ENCODE results near the gene OTOP1. TPM values are rescaled to one million over a fixed set of nuclear protein-coding genes. Genes with fewer than 3 reads are reported as not detected.
"Not testable (repeated sequence)": the region's sequence is repeated elsewhere in the genome, so short reads cannot be mapped to it uniquely, and the experiment has no call there.

The OTOP1 gene
- total and polyA plus RNA-seq, 10 of the 15 experiments (the other 5 are each of a cell fraction or from before 2014, with no cell fraction given): not detected

DNA sequence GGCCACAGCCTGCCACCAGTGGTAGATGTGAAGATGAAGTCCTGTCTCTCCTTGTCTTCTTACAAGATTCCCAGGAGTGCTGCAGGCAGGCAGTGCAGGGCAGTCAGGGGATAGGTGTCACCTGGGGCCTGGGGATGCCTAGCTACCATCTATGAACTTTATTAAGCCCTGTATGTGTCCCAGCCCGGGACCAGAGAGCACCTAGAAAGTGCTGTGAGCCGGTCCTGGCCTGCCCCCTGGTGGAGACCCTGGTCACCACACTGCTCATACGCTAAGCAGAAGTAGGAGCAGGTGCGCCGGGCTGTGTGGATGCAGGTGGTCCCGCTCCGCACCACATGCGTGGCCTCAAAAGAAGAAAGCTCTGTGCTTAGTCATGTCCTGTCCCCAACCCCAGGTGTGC is 81.1 kb downstream of the OTOP1 start:
- SMC1A ChIA-PET (ENCODE audit: uncharacterized antibody, unreplicated experiment); POLR2A ChIA-PET; H3K4me3 ChIP-seq; H2AFZ ChIP-seq (ENCODE audit: control insufficient read depth, low read depth, low read length); H3K79me2 ChIP-seq (ENCODE audit: control insufficient read depth, insufficient read depth, low read length); BruUV-seq (replicated peaks); H3K9me3 ChIP-seq (replicated peaks; ENCODE audit: control insufficient read depth, insufficient read depth, low read length); in situ Hi-C loops (cut with MboI); CTCF ChIA-PET; H3K27ac ChIP-seq (ENCODE audit: control insufficient read depth, insufficient read depth); H4K20me1 ChIP-seq (ENCODE audit: control insufficient read depth, insufficient read depth); ATAC-seq; RAD21 ChIA-PET (ENCODE audit: unreplicated experiment); DNase-seq (ENCODE audit: low read depth, low spot score); H3K4me1 ChIP-seq (ENCODE audit: control insufficient read depth, insufficient read depth, low read length); H3K4me2 ChIP-seq (ENCODE audit: control insufficient read depth, insufficient read depth); FAIRE-seq; H3K9ac ChIP-seq (ENCODE audit: control insufficient read depth, insufficient read depth, low read length); intact Hi-C loops (cut with micrococcal nuclease; ENCODE audit: unreplicated experiment); H3K27me3 ChIP-seq (replicated peaks in 1 of 2; ENCODE audit: control insufficient read depth in 2 of 2, insufficient read depth in 2 of 2, low read length in 1 of 2); H3K36me3 ChIP-seq (ENCODE audit: control insufficient read depth in 2 of 2, insufficient read depth in 2 of 2, low read length in 1 of 2): not testable (repeated sequence)
- 0% methylated on average over 3 of the region's 8 CpGs for WGBS (ENCODE audit: insufficient coverage, insufficient replicate concordance, low lambda C conversion rate, missing lambda C conversion rate)
- TF ChIP-seq, protein P1, sequence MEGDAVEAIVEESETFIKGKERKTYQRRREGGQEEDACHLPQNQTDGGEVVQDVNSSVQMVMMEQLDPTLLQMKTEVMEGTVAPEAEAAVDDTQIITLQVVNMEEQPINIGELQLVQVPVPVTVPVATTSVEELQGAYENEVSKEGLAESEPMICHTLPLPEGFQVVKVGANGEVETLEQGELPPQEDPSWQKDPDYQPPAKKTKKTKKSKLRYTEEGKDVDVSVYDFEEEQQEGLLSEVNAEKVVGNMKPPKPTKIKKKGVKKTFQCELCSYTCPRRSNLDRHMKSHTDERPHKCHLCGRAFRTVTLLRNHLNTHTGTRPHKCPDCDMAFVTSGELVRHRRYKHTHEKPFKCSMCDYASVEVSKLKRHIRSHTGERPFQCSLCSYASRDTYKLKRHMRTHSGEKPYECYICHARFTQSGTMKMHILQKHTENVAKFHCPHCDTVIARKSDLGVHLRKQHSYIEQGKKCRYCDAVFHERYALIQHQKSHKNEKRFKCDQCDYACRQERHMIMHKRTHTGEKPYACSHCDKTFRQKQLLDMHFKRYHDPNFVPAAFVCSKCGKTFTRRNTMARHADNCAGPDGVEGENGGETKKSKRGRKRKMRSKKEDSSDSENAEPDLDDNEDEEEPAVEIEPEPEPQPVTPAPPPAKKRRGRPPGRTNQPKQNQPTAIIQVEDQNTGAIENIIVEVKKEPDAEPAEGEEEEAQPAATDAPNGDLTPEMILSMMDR (IDR thresholded peaks at IDR 0.05 in 2 of 3, conservative IDR thresholded peaks at IDR 0.05 in 1 of 3; ENCODE audit: control insufficient read depth in 2 of 3, extremely low read depth in 1 of 3, insufficient read depth in 1 of 3, low read depth in 3 of 3, low read length in 3 of 3): peak; percentile 28 to 46 (median 28); a peak in 3 of 6 replicates
- TF ChIP-seq RAD21 (IDR thresholded peaks at IDR 0.05; ENCODE audit: insufficient read depth, low read depth, low read length): peak; percentile 37

DNA sequence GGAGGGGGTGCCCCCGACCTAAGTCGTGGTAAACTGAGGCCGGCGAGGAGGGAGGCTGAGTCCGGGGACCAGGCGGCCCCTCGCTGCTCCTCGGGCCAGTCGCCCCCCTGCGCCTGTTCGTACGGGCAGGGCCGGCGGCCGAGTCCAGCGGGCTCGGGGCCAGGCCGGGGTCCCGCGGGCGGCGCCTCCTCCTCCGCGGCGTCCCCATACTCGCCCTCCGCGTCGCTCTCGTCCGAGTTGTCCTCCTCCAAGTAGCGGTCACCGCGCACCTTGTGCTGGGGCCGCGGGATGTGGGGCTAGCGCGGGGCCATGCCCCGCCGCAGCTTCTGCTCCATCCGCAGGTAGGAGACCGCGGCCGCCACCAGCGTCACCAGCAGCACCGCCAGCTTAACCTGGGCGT is 83.4 kb downstream of the OTOP1 start:
- H3K4me1 ChIP-seq (ENCODE audit: control insufficient read depth, insufficient read depth, low read length); RAD21 ChIA-PET (ENCODE audit: unreplicated experiment); H3K79me2 ChIP-seq (ENCODE audit: control insufficient read depth, insufficient read depth, low read length); CTCF ChIA-PET; BruUV-seq (replicated peaks); intact Hi-C loops (cut with micrococcal nuclease; ENCODE audit: unreplicated experiment); H3K9me3 ChIP-seq (replicated peaks; ENCODE audit: control insufficient read depth, insufficient read depth, low read length); SMC1A ChIA-PET (ENCODE audit: uncharacterized antibody, unreplicated experiment); H3K27ac ChIP-seq (ENCODE audit: control insufficient read depth, insufficient read depth); H2AFZ ChIP-seq (ENCODE audit: control insufficient read depth, low read depth, low read length); H3K27me3 ChIP-seq (replicated peaks in 1 of 2; ENCODE audit: control insufficient read depth in 2 of 2, insufficient read depth in 2 of 2, low read length in 1 of 2); H3K4me2 ChIP-seq (ENCODE audit: control insufficient read depth, insufficient read depth); DNase-seq (ENCODE audit: low read depth, low spot score); ATAC-seq; H4K20me1 ChIP-seq (ENCODE audit: control insufficient read depth, insufficient read depth); FAIRE-seq; H3K36me3 ChIP-seq (ENCODE audit: control insufficient read depth in 2 of 2, insufficient read depth in 2 of 2, low read length in 1 of 2); H3K4me3 ChIP-seq; POLR2A ChIA-PET; H3K9ac ChIP-seq (ENCODE audit: control insufficient read depth, insufficient read depth, low read length); in situ Hi-C loops (cut with MboI): not testable (repeated sequence)
- 64% methylated on average over 6 of the region's 47 CpGs for WGBS (ENCODE audit: insufficient coverage, insufficient replicate concordance, low lambda C conversion rate, missing lambda C conversion rate)

DNA sequence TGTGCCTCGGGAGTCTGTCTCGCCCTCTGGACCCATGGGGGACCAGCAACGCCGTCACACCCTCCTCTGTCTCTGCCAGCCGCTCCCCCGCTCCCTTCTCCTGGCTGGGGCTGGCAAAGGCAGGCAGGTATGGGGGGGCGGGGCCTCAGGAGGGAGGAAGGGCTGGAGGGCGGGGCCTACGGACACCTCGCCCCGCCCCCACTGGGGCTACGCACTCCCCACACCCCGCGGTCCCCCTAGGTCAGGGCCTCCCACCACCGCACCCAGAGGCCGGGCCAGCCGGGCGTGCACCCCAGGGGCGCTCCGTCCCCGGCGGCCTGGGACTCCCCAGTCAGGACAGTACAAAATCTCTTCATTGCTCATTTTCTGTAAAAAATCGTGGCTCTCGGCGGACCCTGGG is 84.0 kb downstream of the OTOP1 start:
- H3K27ac ChIP-seq (ENCODE audit: control insufficient read depth, insufficient read depth); SMC1A ChIA-PET (ENCODE audit: uncharacterized antibody, unreplicated experiment); in situ Hi-C loops (cut with MboI); H3K9me3 ChIP-seq (replicated peaks; ENCODE audit: control insufficient read depth, insufficient read depth, low read length); H3K9ac ChIP-seq (ENCODE audit: control insufficient read depth, insufficient read depth, low read length); intact Hi-C loops (cut with micrococcal nuclease; ENCODE audit: unreplicated experiment); H3K27me3 ChIP-seq (replicated peaks in 1 of 2; ENCODE audit: control insufficient read depth in 2 of 2, insufficient read depth in 2 of 2, low read length in 1 of 2); BruUV-seq (replicated peaks); H2AFZ ChIP-seq (ENCODE audit: control insufficient read depth, low read depth, low read length); H4K20me1 ChIP-seq (ENCODE audit: control insufficient read depth, insufficient read depth); RAD21 ChIA-PET (ENCODE audit: unreplicated experiment); H3K4me1 ChIP-seq (ENCODE audit: control insufficient read depth, insufficient read depth, low read length); H3K4me3 ChIP-seq; H3K36me3 ChIP-seq (ENCODE audit: control insufficient read depth in 2 of 2, insufficient read depth in 2 of 2, low read length in 1 of 2); H3K4me2 ChIP-seq (ENCODE audit: control insufficient read depth, insufficient read depth); ATAC-seq; POLR2A ChIA-PET; FAIRE-seq; CTCF ChIA-PET; DNase-seq (ENCODE audit: low read depth, low spot score); H3K79me2 ChIP-seq (ENCODE audit: control insufficient read depth, insufficient read depth, low read length): not testable (repeated sequence)
- no CpG with 5 or more reads among the region's 25 CpGs for WGBS (ENCODE audit: insufficient coverage, insufficient replicate concordance, low lambda C conversion rate, missing lambda C conversion rate)
